ENCODE data around the gene DNASE2B. TPM values are rescaled to one million over a fixed set of nuclear protein-coding genes. Genes with fewer than 3 reads are reported as not detected.

The DNASE2B gene
- total and polyA plus RNA-seq, 9 donors, result 0.57 to 1.6 (median 1.2) TPM; not detected in 6

DNA sequence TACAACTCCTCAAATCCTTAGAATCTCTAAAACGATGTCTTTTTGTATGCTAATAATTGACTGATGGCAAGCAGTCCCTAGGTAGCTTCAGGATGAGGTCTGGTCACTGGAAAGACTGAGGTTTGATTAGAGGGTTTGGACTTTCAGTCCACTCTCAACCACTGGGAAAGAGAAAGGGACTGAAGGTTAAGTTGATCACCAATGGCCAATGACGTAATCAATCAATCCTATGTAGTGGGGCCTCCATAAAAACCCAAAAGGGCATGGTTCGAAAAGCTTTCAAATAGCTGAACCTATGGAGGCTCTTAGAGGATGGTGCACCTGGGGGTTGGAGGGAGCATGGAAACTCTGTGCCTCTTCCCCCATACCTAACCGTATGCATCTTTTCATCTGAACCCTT, 39.6 kb upstream of the DNASE2B start:
- Histone ChIP-seq H3K36me3 (no peaks in the 10 kb centered on the region), H3K4me1 (ENCODE audit: insufficient read depth) (no peaks in the 10 kb centered on the region), H3K4me3 (no peak overlapping the region), H3K27ac (no peak overlapping the region), H3K27me3 (no peaks in the 10 kb centered on the region), H3K9me3 (no peaks in the 10 kb centered on the region)
- intact Hi-C loops (cut with DNase I), result no loop called here
- DNase-seq, result no peak
- TF ChIP-seq EP300 (IDR thresholded peaks at IDR 0.05) (no peak), POLR2A (IDR thresholded peaks at IDR 0.05) (no peak)
- TF ChIP-seq, protein P1, sequence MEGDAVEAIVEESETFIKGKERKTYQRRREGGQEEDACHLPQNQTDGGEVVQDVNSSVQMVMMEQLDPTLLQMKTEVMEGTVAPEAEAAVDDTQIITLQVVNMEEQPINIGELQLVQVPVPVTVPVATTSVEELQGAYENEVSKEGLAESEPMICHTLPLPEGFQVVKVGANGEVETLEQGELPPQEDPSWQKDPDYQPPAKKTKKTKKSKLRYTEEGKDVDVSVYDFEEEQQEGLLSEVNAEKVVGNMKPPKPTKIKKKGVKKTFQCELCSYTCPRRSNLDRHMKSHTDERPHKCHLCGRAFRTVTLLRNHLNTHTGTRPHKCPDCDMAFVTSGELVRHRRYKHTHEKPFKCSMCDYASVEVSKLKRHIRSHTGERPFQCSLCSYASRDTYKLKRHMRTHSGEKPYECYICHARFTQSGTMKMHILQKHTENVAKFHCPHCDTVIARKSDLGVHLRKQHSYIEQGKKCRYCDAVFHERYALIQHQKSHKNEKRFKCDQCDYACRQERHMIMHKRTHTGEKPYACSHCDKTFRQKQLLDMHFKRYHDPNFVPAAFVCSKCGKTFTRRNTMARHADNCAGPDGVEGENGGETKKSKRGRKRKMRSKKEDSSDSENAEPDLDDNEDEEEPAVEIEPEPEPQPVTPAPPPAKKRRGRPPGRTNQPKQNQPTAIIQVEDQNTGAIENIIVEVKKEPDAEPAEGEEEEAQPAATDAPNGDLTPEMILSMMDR (IDR thresholded peaks at IDR 0.05), result no peak
- WGBS, 3 donors, result 88 to 91% (median 89%) methylated on average over 4 of the region's 4 CpGs

DNA sequence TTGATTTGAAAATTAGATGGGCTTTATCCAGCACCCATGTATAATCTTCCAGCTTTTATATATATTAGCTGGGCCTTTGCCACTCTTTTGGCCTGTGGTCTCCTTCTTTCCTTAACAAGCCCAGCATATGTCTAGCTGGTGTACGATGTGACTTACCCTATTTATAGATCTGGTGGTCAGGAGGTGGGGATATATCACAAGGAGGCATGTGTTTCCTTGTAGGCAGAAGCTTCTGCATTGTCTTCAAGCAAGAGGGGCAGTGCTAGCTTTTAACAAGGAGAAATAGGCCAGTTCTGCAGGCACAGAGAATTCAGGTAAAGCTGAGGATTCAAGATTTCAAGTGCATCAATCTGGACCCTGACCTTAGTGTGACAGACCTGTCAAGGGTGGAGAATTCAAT, 38.0 kb upstream of the DNASE2B start:
- Histone ChIP-seq H3K4me3 (no peak overlapping the region), H3K27me3 (no peaks in the 10 kb centered on the region), H3K27ac (no peak overlapping the region), H3K9me3 (no peaks in the 10 kb centered on the region), H3K36me3 (no peaks in the 10 kb centered on the region), H3K4me1 (ENCODE audit: insufficient read depth) (no peaks in the 10 kb centered on the region)
- DNase-seq, result no peak
- intact Hi-C loops (cut with DNase I), result no loop called here
- TF ChIP-seq EP300 (IDR thresholded peaks at IDR 0.05) (no peak), POLR2A (IDR thresholded peaks at IDR 0.05) (no peak)
- TF ChIP-seq, protein P1 (IDR thresholded peaks at IDR 0.05), result no peak
- WGBS, 3 donors, result 73 to 100% (median 86%) methylated on average over 1 of the region's 1 CpG

DNA sequence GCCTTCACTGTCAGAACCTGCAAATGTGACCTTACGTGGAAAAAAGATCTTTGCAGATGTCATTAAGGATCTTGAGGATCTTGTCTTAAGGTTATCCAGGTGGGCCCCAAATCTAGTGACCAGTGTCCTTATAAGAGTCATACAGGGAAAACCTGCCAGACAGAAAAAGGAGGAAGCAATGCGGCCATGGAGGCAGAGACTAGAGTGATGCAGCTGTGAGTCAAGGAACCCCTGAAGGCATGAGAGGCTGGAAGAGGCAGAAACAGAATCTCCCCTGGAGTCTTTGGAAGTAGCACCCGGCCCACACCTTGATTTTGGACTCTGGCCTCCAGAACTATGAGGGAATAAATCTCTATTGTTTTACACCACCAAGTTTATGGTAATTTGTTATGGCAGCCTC, 36.5 kb upstream of the DNASE2B start:
- no peaks in the 10 kb centered on the region for H3K27me3 ChIP-seq
- no peaks in the 10 kb centered on the region for H3K9me3 ChIP-seq
- TF ChIP-seq POLR2A (IDR thresholded peaks at IDR 0.05) (no peak), EP300 (IDR thresholded peaks at IDR 0.05) (no peak)
- TF ChIP-seq, protein P1 (IDR thresholded peaks at IDR 0.05), result no peak
- WGBS, 3 donors, result 91 to 95% (median 93%) methylated on average over 3 of the region's 3 CpGs
- intact Hi-C loops (cut with DNase I), result no loop called here
- H3K4me3 ChIP-seq, result no peak overlapping the region
- DNase-seq, result no peak
- no peak overlapping the region for H3K27ac ChIP-seq
- H3K4me1 ChIP-seq (ENCODE audit: insufficient read depth), result no peaks in the 10 kb centered on the region
- H3K36me3 ChIP-seq, result no peaks in the 10 kb centered on the region

DNA sequence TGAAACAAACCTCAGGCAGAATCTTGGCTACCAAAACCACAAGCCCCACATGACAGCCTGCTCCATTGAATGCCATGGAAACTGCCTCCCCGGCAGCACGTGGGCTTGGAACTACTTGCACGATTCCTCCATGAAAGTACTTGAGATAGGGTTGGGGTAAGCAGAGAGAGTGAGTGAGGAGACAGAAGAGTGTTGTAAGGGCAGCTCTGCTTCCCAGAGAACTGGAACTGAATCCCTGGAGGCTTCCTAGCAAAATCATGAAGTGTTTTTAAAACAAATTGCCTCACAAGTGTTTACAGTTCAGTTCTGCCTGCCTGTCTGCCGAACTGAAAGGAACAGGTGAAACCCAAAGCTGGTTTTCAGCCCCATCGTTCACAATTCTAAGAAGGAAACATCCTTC, 35.3 kb upstream of the DNASE2B start:
- intact Hi-C loops (cut with DNase I), result no loop called here
- TF ChIP-seq POLR2A (IDR thresholded peaks at IDR 0.05), result no peak
- TF ChIP-seq, protein P1 (IDR thresholded peaks at IDR 0.05), result no peak
- TF ChIP-seq EP300 (IDR thresholded peaks at IDR 0.05), result no peak
- no peaks in the 10 kb centered on the region for H3K4me1 ChIP-seq (ENCODE audit: insufficient read depth)
- WGBS, 3 donors, result 31 to 42% (median 33%) methylated on average over 5 of the region's 5 CpGs
- no peaks in the 10 kb centered on the region for H3K36me3 ChIP-seq
- H3K9me3 ChIP-seq, result no peaks in the 10 kb centered on the region
- H3K27ac ChIP-seq, result no peak overlapping the region
- H3K4me3 ChIP-seq, result no peak overlapping the region
- H3K27me3 ChIP-seq, result no peaks in the 10 kb centered on the region
- DNase-seq, result no peak

DNA sequence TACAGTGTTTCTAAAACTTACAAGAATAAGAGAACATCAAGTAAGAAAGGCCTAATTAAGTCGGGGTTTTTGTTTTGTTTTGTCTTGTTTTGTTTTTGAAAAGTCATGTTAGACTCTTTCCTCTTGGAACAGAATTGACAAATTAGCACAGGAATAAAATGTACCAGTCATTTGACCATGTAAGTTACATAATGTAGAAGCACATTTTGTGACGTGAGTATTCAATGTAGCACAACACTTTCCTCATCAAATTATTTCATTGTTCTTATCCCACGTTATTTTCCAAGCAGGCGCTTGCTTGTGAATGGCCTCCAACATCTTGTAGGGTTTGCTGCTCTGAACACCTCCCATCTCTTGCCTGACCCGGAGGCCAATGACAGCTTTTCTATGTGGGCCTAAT, 34.7 kb upstream of the DNASE2B start:
- no peaks in the 10 kb centered on the region for H3K4me1 ChIP-seq (ENCODE audit: insufficient read depth)
- no peaks in the 10 kb centered on the region for H3K36me3 ChIP-seq
- intact Hi-C loops (cut with DNase I), result no loop called here
- WGBS, 3 donors, result 51 to 56% (median 55%) methylated on average over 5 of the region's 5 CpGs
- no peaks in the 10 kb centered on the region for H3K9me3 ChIP-seq
- TF ChIP-seq EP300 (IDR thresholded peaks at IDR 0.05) (no peak), POLR2A (IDR thresholded peaks at IDR 0.05) (no peak)
- TF ChIP-seq, protein P1 (IDR thresholded peaks at IDR 0.05), result no peak
- H3K4me3 ChIP-seq, result no peak overlapping the region
- H3K27ac ChIP-seq, result no peak overlapping the region
- no peak for DNase-seq
- no peaks in the 10 kb centered on the region for H3K27me3 ChIP-seq

Data from ovary (tissue), 9 donors.